GM21360 (cell line): Measurements from ENCODE around the gene MRPL49.

ENCODE experiments used
- ATAC-seq: cut with Tn5 transposase; IDR thresholded peaks from one replicate; pipeline ENCODE4 v1.9.1; 2021; ENCODE audit warnings: mild to moderate bottlenecking, moderate library complexity; ENCODE audit not compliant: unreplicated experiment

MRPL49 gene

DNA sequence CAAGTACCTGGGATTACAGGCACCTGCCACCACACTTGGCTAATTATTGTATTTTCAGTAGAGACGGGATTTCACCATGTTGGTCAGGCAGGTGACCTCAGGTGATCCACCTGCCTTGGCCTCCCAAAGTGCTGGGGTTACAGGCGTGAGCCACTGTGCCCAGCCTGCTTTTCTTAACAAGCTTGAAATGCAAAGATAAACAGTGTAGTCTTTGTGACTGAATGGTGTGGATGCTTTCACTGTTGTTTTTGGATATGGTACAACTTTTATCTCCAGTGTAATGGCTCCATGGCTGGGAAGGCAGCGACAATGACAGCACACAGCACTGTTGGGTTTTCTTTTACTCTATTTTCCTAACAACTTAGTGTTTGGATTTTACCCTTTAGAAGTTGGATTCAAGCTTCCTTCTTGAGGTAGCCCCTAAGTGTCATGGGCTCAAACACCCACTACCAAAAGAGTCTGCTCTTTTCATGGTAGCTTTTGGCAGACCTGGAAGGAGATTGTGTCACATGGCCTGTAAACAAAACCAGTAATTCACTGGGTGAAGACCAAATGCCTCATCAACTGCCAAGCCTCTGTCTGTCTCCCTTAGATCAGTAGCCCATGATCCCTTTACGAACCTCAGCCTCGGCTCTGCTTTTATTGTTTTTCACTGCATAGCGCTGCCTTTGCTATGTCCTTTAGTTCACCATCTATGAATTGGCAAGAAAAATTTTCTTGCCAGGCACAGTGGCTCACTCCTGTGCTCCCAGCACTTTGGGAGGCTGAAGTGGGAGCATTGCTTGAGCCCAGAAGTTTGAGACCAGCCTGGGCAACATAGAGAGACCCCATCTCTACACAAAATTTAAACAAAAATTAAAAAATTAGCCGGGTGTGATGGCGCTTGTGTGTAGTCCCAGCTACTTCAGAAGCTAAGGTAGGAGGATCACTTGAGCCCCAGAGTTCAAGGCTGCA lies 19.7 kb upstream of the MRPL49 start:
- ATAC-seq, result no peak

DNA sequence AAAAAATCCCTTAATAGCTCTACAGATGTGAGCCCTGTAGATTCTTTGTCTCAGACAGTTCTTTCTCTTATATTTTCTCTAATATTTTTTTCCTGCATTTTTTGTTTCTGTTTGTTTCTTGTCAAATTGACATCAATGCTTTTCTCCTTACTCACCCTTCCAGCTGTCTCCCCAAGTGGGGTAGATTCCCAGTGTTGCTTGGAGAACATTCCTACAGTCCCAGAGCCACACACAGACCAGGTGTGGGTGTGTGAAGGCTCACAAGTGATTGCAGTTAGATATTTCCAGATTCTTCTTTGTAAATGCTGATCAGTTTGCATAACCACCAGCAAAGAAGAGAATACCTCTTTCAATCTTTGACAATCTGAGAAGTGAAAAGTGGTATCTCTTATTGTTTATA lies 18.6 kb upstream of the MRPL49 start:
- ATAC-seq, result no peak

- ATAC-seq, result no peak
These were observed 17.5 kb upstream of the MRPL49 start for GRCh38 chr11:65104628-65105027.

- no peak for ATAC-seq
These were observed 15.0 kb upstream of the MRPL49 start for GRCh38 chr11:65107078-65107477.

- no peak for ATAC-seq
These were observed 14.2 kb upstream of the MRPL49 start for GRCh38 chr11:65107751-65108468.

DNA sequence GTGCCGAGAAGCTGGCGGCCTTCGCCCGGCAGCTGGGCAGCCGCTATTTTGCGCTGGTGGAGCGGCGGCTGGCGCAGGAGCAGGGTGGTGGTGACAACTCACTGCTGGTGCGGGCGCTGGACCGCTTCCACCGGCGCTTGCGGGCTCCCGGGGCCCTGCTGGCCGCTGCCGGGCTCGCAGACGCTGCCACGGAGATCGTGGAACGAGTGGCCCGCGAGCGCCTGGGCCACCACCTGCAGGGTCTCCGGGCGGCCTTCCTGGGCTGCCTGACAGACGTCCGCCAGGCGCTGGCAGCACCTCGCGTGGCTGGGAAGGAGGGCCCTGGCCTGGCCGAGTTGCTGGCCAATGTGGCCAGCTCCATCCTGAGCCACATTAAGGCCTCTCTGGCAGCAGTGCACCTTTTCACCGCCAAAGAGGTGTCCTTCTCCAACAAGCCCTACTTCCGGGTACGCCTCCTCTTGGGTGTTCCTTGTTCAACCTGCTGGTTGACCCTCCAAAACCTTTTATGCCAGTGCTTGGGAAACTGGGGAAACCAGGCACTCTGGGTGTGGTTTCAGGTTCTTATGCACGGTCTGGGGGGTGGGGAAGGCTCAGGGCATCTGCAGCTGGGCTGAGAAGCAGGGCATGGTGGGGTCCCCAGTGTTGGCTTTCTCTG lies 13.5 kb upstream of the MRPL49 start:
- ATAC-seq, result no peak

- no peak for ATAC-seq
These were observed 12.6 kb upstream of the MRPL49 start for GRCh38 chr11:65109231-65110198.

DNA sequence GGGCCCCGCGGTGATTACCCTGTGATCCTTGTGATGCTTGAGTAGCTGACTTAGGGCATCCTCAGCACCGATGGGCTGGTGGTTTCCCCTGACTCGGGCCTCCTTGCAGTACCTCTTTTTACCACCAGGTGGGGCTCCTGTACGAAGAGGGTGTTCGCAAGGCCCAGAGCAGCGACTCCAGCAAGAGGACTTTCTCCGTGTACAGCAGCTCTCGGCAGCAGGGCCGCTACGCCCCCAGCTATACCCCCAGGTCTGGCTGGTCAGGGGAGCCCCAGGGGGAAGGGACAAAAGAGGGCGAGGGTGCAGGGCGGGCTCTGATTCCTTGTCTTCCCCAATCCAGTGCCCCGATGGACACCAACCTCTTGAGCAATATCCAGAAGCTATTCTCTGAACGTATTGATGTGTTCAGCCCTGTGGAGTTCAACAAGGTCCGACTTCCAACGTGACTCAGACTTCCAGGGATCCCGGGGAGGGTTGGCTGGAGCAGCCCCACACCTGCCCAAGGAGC lies 11.7 kb upstream of the MRPL49 start:
- no peak for ATAC-seq

DNA sequence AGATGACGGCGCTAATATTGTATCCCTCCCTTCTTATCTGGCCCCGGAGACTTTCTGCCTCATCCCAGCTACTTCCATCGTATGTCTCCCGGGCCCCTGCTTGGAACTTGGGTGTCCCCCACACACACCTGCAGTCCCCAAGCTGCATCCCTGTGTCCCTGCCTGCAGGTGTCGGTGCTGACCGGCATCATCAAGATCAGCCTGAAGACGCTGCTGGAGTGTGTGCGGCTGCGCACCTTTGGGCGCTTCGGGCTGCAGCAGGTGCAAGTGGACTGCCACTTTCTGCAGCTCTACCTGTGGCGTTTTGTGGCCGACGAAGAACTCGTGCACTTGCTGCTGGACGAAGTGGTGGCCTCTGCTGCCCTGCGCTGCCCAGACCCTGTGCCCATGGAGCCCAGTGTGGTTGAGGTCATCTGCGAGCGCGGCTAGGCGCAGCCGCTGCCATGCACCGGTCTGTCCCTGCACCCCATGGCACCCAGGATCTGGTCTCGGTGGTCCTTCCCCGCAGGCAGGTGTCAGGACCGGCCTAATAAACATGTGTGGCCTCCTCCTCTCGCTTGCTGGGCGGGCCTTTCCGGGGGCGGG lies 10.9 kb upstream of the MRPL49 start:
- ATAC-seq, result no peak

DNA sequence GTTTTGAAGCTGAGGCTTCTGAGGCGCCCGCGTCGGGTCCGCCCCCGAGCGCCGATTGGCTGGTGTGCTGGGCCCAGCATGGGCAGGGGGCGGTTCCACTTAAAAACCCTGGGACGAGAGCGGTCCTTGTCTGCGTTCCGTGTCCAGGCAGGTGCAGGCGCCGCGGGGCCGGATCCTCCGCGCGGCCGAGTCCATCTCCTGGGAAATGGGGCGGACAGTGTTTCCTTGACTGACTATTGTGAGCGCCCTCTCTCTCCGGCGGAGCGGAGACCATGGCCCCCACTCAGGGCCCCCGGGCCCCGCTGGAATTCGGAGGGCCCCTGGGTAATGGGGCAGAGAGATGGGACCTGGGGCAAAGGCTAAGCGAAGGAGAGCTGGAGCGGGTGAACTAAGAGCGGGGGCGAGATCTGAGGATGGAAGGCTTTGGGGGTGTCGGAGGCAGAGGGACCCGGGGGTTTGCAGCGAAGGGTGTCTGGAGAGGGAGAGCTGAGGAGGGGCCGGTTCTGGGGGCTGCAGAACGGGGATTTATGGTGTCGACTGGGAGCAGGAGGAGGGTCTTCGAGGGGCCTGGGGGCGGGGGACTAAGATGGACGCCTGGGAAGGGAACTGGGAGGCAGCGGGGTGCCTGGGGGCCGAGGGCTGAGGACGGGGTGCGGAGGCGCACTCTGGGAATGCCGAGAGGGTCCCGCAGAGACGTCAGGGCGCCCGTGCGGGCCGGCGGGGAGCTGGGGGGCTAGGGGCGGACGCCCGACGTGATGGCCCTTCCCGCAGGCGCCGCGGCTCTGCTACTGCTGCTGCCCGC lies 10.2 kb upstream of the MRPL49 start, which contains the start of gene TM7SF2:
TM7SF2 (plus strand) TSS at position 129 of the 802 bp plus-strand sequence; CDS start at position 273, 144 bp downstream.
- ATAC-seq, result peak; percentile 43

DNA sequence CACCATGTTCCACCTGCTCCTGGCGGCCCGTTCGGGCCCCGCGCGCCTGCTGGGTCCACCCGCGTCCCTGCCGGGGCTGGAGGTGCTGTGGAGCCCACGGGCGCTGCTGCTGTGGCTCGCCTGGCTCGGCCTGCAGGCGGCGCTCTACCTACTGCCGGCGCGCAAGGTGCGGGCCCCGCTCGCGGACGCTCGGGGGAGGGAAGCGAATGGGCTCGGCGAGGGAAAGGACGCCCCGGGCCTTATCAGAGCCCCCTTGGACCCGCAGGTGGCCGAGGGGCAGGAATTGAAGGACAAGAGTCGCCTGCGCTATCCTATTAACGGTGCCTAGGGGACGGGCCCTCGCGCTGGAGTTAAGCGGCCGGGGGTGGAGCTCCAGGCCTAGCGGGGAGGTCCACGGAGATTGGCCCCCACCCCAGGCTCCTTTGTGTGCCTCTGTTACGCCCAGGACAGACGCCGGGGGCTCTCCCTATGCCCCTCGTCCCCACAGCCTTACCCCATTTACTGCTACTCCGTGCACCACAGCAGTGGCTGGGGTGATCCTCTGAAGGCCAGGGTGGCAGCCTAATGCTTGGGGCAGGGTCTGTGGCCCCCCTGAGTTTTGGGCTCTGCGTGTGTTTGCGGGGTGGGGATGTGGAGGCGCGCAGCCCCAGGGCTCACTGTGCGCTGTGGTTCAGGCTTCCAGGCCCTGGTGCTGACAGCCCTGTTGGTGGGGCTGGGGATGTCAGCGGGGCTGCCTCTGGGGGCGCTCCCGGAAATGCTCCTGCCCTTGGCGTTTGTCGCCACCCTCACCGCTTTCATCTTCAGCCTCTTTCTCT lies 9.4 kb upstream of the MRPL49 start:
- peak; percentile 33 for ATAC-seq

- no peak for ATAC-seq
These were observed 8.8 kb upstream of the MRPL49 start for GRCh38 chr11:65113361-65113756.

DNA sequence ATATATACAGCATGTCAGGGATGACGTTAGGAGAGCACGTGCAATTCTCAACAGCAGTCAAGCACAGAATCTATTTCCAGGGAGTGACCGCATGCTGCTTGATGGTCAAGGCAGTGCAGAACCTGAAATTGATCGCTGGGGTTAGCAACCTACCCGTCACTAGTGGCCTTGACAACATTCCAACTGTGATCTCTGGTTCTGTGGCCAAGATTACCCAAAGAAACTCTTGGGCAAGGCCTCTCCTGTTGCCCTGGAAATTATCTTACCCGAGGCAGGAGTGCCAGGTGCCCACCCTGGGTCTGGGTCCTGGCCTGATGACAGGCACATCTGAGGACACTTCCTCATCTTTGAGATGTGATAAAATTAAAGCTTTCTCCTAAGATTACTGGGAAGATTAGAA lies 8.3 kb upstream of the MRPL49 start:
- ATAC-seq, result no peak

DNA sequence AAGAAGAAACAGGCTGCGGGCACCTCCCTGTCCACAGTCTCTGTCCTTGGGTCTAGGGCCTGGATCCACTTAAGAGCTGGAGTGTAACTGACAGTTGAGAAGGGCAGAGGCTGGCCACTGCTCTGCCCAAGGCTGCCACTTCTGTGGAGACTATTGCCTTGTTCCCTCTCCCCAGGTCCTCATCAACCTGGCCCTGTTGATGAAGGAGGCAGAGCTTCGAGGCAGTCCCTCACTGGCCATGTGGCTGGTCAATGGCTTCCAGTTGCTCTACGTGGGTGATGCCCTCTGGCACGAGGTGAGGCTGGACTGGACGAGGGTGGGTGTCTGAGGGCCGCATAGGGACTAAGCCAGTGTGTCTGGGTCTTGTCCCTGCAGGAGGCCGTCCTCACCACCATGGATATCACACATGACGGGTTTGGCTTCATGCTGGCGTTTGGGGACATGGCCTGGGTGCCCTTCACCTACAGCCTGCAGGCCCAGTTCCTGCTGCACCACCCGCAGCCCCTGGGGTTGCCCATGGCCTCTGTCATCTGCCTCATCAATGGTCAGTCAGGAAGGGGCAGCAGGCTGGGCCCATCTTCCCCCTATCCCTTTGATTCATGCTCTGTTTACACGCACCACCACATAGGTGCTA lies 7.5 kb upstream of the MRPL49 start:
- ATAC-seq, result no peak

- no peak for ATAC-seq
These were observed 6.6 kb upstream of the MRPL49 start for GRCh38 chr11:65115361-65116082.

- no peak for ATAC-seq
These were observed 5.5 kb upstream of the MRPL49 start for GRCh38 chr11:65116370-65117205.
